ENCODE measurements around the gene ECM2. TPM values are rescaled to one million over a fixed set of nuclear protein-coding genes. Genes with fewer than 3 reads are reported as not detected.

ECM2 gene
- polyA plus RNA-seq, 1 of the 3 experiments (the other 2 are of a cell fraction), result 0.20 TPM

DNA sequence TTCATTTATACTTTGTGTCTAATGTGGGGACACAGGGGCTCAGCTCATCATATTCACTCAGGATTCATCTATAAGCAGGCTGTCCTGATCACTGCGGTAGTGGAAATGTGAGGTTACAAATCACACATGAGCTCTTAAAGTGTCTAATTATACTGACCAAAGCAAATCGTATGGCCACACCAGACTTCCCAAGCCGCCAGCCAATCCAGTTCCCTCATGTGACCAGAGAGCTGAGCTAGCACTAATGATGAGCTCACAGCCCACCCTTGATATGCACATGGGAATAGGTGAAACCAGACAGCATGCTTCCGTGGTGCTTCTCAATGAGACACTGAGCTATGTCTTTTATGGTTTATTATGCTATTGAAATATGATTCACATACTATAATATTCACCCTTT lies 17.6 kb downstream of the ECM2 start:
- no peak overlapping the region for H3K9ac ChIP-seq
- H3K79me2 ChIP-seq (ENCODE audit: insufficient read depth), result no peaks in the 10 kb centered on the region
- TF ChIP-seq EP300 (IDR thresholded peaks at IDR 0.05; ENCODE audit: borderline replicate concordance in 1 of 2, low read depth in 1 of 2, low read length in 1 of 2) (no peak), RCOR1 (IDR thresholded peaks at IDR 0.05; ENCODE audit: low read length) (no peak), MEF2A (IDR thresholded peaks at IDR 0.05; ENCODE audit: borderline replicate concordance, low read depth) (no peak), FOXM1 (IDR thresholded peaks at IDR 0.05; ENCODE audit: low read depth) (no peak), SMC3 (IDR thresholded peaks at IDR 0.05; ENCODE audit: low read depth, low read length) (no peak), GATA2 (CRISPR knock-in tag; IDR thresholded peaks at IDR 0.05) (no peak), TAF1 (IDR thresholded peaks at IDR 0.05; ENCODE audit: borderline replicate concordance, low read depth, low read length) (no peak), SIN3A (IDR thresholded peaks at IDR 0.05; ENCODE audit: borderline replicate concordance, low read depth, low read length) (no peak), TCF12 (IDR thresholded peaks at IDR 0.05) (no peak), RAD21 (IDR thresholded peaks at IDR 0.05; ENCODE audit: low read length) (no peak), FOSL2 (IDR thresholded peaks at IDR 0.05; ENCODE audit: borderline replicate concordance, low read depth) (no peak), JUND (IDR thresholded peaks at IDR 0.05) (no peak), CHD2 (IDR thresholded peaks at IDR 0.05; ENCODE audit: low read length, partially characterized antibody) (no peak), MXI1 (IDR thresholded peaks at IDR 0.05; ENCODE audit: low read depth, low read length) (no peak)
- TF ChIP-seq, protein P1, sequence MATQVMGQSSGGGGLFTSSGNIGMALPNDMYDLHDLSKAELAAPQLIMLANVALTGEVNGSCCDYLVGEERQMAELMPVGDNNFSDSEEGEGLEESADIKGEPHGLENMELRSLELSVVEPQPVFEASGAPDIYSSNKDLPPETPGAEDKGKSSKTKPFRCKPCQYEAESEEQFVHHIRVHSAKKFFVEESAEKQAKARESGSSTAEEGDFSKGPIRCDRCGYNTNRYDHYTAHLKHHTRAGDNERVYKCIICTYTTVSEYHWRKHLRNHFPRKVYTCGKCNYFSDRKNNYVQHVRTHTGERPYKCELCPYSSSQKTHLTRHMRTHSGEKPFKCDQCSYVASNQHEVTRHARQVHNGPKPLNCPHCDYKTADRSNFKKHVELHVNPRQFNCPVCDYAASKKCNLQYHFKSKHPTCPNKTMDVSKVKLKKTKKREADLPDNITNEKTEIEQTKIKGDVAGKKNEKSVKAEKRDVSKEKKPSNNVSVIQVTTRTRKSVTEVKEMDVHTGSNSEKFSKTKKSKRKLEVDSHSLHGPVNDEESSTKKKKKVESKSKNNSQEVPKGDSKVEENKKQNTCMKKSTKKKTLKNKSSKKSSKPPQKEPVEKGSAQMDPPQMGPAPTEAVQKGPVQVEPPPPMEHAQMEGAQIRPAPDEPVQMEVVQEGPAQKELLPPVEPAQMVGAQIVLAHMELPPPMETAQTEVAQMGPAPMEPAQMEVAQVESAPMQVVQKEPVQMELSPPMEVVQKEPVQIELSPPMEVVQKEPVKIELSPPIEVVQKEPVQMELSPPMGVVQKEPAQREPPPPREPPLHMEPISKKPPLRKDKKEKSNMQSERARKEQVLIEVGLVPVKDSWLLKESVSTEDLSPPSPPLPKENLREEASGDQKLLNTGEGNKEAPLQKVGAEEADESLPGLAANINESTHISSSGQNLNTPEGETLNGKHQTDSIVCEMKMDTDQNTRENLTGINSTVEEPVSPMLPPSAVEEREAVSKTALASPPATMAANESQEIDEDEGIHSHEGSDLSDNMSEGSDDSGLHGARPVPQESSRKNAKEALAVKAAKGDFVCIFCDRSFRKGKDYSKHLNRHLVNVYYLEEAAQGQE (IDR thresholded peaks at IDR 0.05; ENCODE audit: low read depth, low read length), result no peak
- TF ChIP-seq, protein P2, sequence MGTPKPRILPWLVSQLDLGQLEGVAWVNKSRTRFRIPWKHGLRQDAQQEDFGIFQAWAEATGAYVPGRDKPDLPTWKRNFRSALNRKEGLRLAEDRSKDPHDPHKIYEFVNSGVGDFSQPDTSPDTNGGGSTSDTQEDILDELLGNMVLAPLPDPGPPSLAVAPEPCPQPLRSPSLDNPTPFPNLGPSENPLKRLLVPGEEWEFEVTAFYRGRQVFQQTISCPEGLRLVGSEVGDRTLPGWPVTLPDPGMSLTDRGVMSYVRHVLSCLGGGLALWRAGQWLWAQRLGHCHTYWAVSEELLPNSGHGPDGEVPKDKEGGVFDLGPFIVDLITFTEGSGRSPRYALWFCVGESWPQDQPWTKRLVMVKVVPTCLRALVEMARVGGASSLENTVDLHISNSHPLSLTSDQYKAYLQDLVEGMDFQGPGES (IDR thresholded peaks at IDR 0.05; ENCODE audit: low read depth, low read length), result no peak
- H3K4me2 ChIP-seq, result no peak overlapping the region
- no peaks in the 10 kb centered on the region for H3F3A ChIP-seq (replicated peaks; ENCODE audit: insufficient read depth)
- no peaks in the 10 kb centered on the region for H4K20me1 ChIP-seq (ENCODE audit: insufficient read depth)
- no peaks in the 10 kb centered on the region for H3K9me2 ChIP-seq
- H3K36me3 ChIP-seq (replicated peaks in 1 of 2; ENCODE audit: control insufficient read depth in 1 of 2, insufficient read depth in 2 of 2, low read length in 1 of 2), result no peaks in the 10 kb centered on the region
- ChIA-PET POLR2A (no interaction called here), CTCF (interaction anchor here (1.0 to 1.7 kb wide), 4 partner anchors 15 to 90 kb away, joined by 3 to 4 read pairs (median 4); no protein-coding TSS in a partner anchor)
- no peaks in the 10 kb centered on the region for H3K27me3 ChIP-seq (ENCODE audit: insufficient read depth)
- H3K9me3 ChIP-seq, result no peaks in the 10 kb centered on the region
- WGBS (ENCODE audit: low lambda C conversion rate), result 96% methylated on average over 4 of the region's 4 CpGs
- H3K4me1 ChIP-seq (ENCODE audit: control insufficient read depth in 1 of 2, insufficient read depth in 2 of 2, low read depth in 1 of 2, low read length in 1 of 2), result peaks cover 0 to 7% of the 10 kb centered on the region in 2 experiments; a peak in 1 of 4 replicates
- H3K4me3 ChIP-seq (ENCODE audit: low read depth in 2 of 2, low read length in 1 of 2), result no peak overlapping the region
- H3K27ac ChIP-seq (ENCODE audit: low read depth in 2 of 2, low read length in 1 of 2), result no peak overlapping the region
- no peak overlapping the region for H2AFZ ChIP-seq (ENCODE audit: low read depth)
- no peak for DNase-seq

Measured in SK-N-SH (cell line).